Nephron (organoid): ENCODE measurements around the gene EFCAB11.

Source experiments
- H3K27ac Mint-ChIP-seq, 3 experiments: 2 replicates each; pipeline ENCODE4 v1.8.0; 2020; ENCODE audit warnings: mixed read lengths in 3 of 3, mild to moderate bottlenecking in 2 of 3, moderate library complexity in 1 of 3
- H3K27me3 Mint-ChIP-seq: 2 replicates; pipeline ENCODE4 v1.8.0; 2021; ENCODE audit warnings: low read depth, mild to moderate bottlenecking, moderate library complexity, mixed read lengths
- H3K36me3 Mint-ChIP-seq: 2 replicates; pipeline ENCODE4 v1.8.0; 2020; ENCODE audit warnings: low read depth, mixed read lengths
- H3K4me1 Mint-ChIP-seq: 2 replicates; pipeline ENCODE4 v1.8.0; 2020; ENCODE audit warnings: mixed read lengths
- H3K4me3 Mint-ChIP-seq, 3 experiments: 2 replicates each; pipeline ENCODE4 v1.8.0; 2020; ENCODE audit warnings: mild to moderate bottlenecking in 3 of 3, mixed read lengths in 3 of 3, moderate library complexity in 2 of 3
- H3K9me3 Mint-ChIP-seq: 2 replicates; pipeline ENCODE4 v1.8.0; 2020; ENCODE audit warnings: mixed read lengths
- CTCF ChIP-seq, 3 experiments: fragments of 200-600 bp; sonication (generic); IDR thresholded peaks; one replicate each; pipeline ENCODE4 v1.5.0; 2021; ENCODE audit warnings: antibody characterized with exemption in 3 of 3; ENCODE audit not compliant: unreplicated experiment in 3 of 3

Gene EFCAB11

GRCh38 chr14:89978656-89979055, 24.1 kb upstream of the EFCAB11 start:
- Mint-ChIP-seq H3K4me3 (no peak overlapping the region), H3K36me3 (peaks cover 47% of the 10 kb centered on the region), H3K4me1 (peaks cover 14% of the 10 kb centered on the region), H3K9me3 (no peaks in the 10 kb centered on the region), H3K27me3 (no peaks in the 10 kb centered on the region), H3K27ac (no peak overlapping the region)
- TF ChIP-seq CTCF (IDR thresholded peaks at IDR 0.05; ENCODE audit: unreplicated experiment in 3 of 3) = no peak

GRCh38 chr14:89977668-89978067, 23.1 kb upstream of the EFCAB11 start:
- Mint-ChIP-seq H3K4me3 (no peak overlapping the region), H3K9me3 (no peaks in the 10 kb centered on the region), H3K36me3 (peaks cover 45% of the 10 kb centered on the region), H3K4me1 (peaks cover 8% of the 10 kb centered on the region), H3K27me3 (no peaks in the 10 kb centered on the region), H3K27ac (no peak overlapping the region)
- no peak for TF ChIP-seq CTCF (IDR thresholded peaks at IDR 0.05; ENCODE audit: unreplicated experiment in 3 of 3)

- Mint-ChIP-seq H3K36me3 (peaks cover 48% of the 10 kb centered on the region), H3K4me3 (no peak overlapping the region), H3K27me3 (no peaks in the 10 kb centered on the region), H3K9me3 (no peaks in the 10 kb centered on the region), H3K4me1 (no peaks in the 10 kb centered on the region), H3K27ac (no peak overlapping the region)
- peak; percentile 83 to 85 (median 83) for TF ChIP-seq CTCF (IDR thresholded peaks at IDR 0.05; ENCODE audit: unreplicated experiment in 3 of 3)
Observed at GRCh38 chr14:89973234-89973823, 18.8 kb upstream of the EFCAB11 start.

- no peak overlapping the region for H3K27ac Mint-ChIP-seq
- no peak overlapping the region for H3K4me3 Mint-ChIP-seq
- TF ChIP-seq CTCF (IDR thresholded peaks at IDR 0.05; ENCODE audit: unreplicated experiment in 3 of 3) = no peak
- no peaks in the 10 kb centered on the region for H3K9me3 Mint-ChIP-seq
- H3K27me3 Mint-ChIP-seq = no peaks in the 10 kb centered on the region
- no peaks in the 10 kb centered on the region for H3K4me1 Mint-ChIP-seq
- peaks cover 47% of the 10 kb centered on the region for H3K36me3 Mint-ChIP-seq
Observed at GRCh38 chr14:89965839-89966238, 11.3 kb upstream of the EFCAB11 start.

- H3K27ac Mint-ChIP-seq = no peak overlapping the region
- H3K4me1 Mint-ChIP-seq = no peaks in the 10 kb centered on the region
- no peaks in the 10 kb centered on the region for H3K27me3 Mint-ChIP-seq
- peaks cover 34% of the 10 kb centered on the region for H3K36me3 Mint-ChIP-seq
- no peak for TF ChIP-seq CTCF (IDR thresholded peaks at IDR 0.05; ENCODE audit: unreplicated experiment in 3 of 3)
- H3K4me3 Mint-ChIP-seq = no peak overlapping the region
- H3K9me3 Mint-ChIP-seq = no peaks in the 10 kb centered on the region
Observed at GRCh38 chr14:89963288-89963978, 8.9 kb upstream of the EFCAB11 start.

- H3K27me3 Mint-ChIP-seq = no peaks in the 10 kb centered on the region
- no peak overlapping the region for H3K4me3 Mint-ChIP-seq
- TF ChIP-seq CTCF (IDR thresholded peaks at IDR 0.05; ENCODE audit: unreplicated experiment in 3 of 3) = no peak
- H3K27ac Mint-ChIP-seq = no peak overlapping the region
- peaks cover 18% of the 10 kb centered on the region for H3K4me1 Mint-ChIP-seq
- H3K9me3 Mint-ChIP-seq = no peaks in the 10 kb centered on the region
- H3K36me3 Mint-ChIP-seq = peaks cover 26% of the 10 kb centered on the region
Observed at GRCh38 chr14:89960914-89961313, 6.4 kb upstream of the EFCAB11 start.
